ENCODE results near the gene ENPP1. TPM values are rescaled to one million over a fixed set of nuclear protein-coding genes. Genes with fewer than 3 reads are reported as not detected.

ENPP1 gene
- total and polyA plus RNA-seq, 2 donors (not counting 1 experiment from before 2014, with no cell fraction given): 48.6 to 85.4 TPM

- H2AFZ ChIP-seq (ENCODE audit: low read length): no peak overlapping the region
- DNase-seq (ENCODE audit: low read depth in 2 of 2): no peak
- no peak for TF ChIP-seq EZH2 (IDR thresholded peaks at IDR 0.05; ENCODE audit: low read length, missing control alignments)
- TF ChIP-seq CTCF (conservative IDR thresholded peaks at IDR 0.05 in 1 of 2, IDR thresholded peaks at IDR 0.05 in 1 of 2; ENCODE audit: low read depth in 1 of 2, low read length in 2 of 2): no peak
These were observed 12.5 kb upstream of the ENPP1 start for GRCh38 chr6:131795366-131795765.

GRCh38 chr6:131802347-131802746 is 5.5 kb upstream of the ENPP1 start:
- H3K4me3 ChIP-seq (replicated peaks in 1 of 4; ENCODE audit: control extremely low read depth in 1 of 4, insufficient read depth in 1 of 4, low read depth in 3 of 4, low read length in 4 of 4): no peak overlapping the region
- H3K36me3 ChIP-seq (ENCODE audit: control insufficient read depth, insufficient read depth, low read length): no peaks in the 10 kb centered on the region
- H3K27ac ChIP-seq (ENCODE audit: insufficient read depth, low read length): no peak overlapping the region
- DNase-seq (ENCODE audit: low read depth in 2 of 2): no peak
- no peak overlapping the region for H3K4me2 ChIP-seq (ENCODE audit: extremely low read depth, insufficient read depth, low read length)
- H2AFZ ChIP-seq (ENCODE audit: low read length): no peak overlapping the region
- no peak for TF ChIP-seq CTCF (conservative IDR thresholded peaks at IDR 0.05 in 1 of 2, IDR thresholded peaks at IDR 0.05 in 1 of 2; ENCODE audit: low read depth in 1 of 2, low read length in 2 of 2)
- no peak for TF ChIP-seq EZH2 (IDR thresholded peaks at IDR 0.05; ENCODE audit: low read length, missing control alignments)
- H3K79me2 ChIP-seq (ENCODE audit: control insufficient read depth, insufficient read depth, low read length): no peaks in the 10 kb centered on the region
- H3K27me3 ChIP-seq (ENCODE audit: control insufficient read depth, insufficient read depth, low read length): no peaks in the 10 kb centered on the region
- no peaks in the 10 kb centered on the region for H4K20me1 ChIP-seq (ENCODE audit: control insufficient read depth, extremely low read depth, insufficient read depth, low read length)
- H3K9ac ChIP-seq (ENCODE audit: insufficient read depth, low read length): no peak overlapping the region
- no peaks in the 10 kb centered on the region for H3K9me3 ChIP-seq (ENCODE audit: control insufficient read depth, insufficient read depth, low read depth, low read length)
- H3K4me1 ChIP-seq (ENCODE audit: control insufficient read depth, extremely low read depth, insufficient read depth, low read length): no peaks in the 10 kb centered on the region

More at GRCh38 chr6:131795366-131795765, 12.5 kb upstream of the ENPP1 start:
- H3K36me3 ChIP-seq (ENCODE audit: control insufficient read depth, insufficient read depth, low read length): no peaks in the 10 kb centered on the region
- H3K4me1 ChIP-seq (ENCODE audit: control insufficient read depth, extremely low read depth, insufficient read depth, low read length): no peaks in the 10 kb centered on the region
- no peaks in the 10 kb centered on the region for H3K9me3 ChIP-seq (ENCODE audit: control insufficient read depth, insufficient read depth, low read depth, low read length)
- no peaks in the 10 kb centered on the region for H3K79me2 ChIP-seq (ENCODE audit: control insufficient read depth, insufficient read depth, low read length)
- H4K20me1 ChIP-seq (ENCODE audit: control insufficient read depth, extremely low read depth, insufficient read depth, low read length): no peaks in the 10 kb centered on the region
- no peak overlapping the region for H3K27ac ChIP-seq (ENCODE audit: insufficient read depth, low read length)
- H3K4me3 ChIP-seq (replicated peaks in 1 of 4; ENCODE audit: control extremely low read depth in 1 of 4, insufficient read depth in 1 of 4, low read depth in 3 of 4, low read length in 4 of 4): no peak overlapping the region
- H3K9ac ChIP-seq (ENCODE audit: insufficient read depth, low read length): no peak overlapping the region
- no peak overlapping the region for H3K4me2 ChIP-seq (ENCODE audit: extremely low read depth, insufficient read depth, low read length)
- no peaks in the 10 kb centered on the region for H3K27me3 ChIP-seq (ENCODE audit: control insufficient read depth, insufficient read depth, low read length)

- H3K9ac ChIP-seq (ENCODE audit: insufficient read depth, low read length): no peak overlapping the region
- H3K79me2 ChIP-seq (ENCODE audit: control insufficient read depth, insufficient read depth, low read length): no peaks in the 10 kb centered on the region
- H3K27ac ChIP-seq (ENCODE audit: insufficient read depth, low read length): no peak overlapping the region
- H3K4me3 ChIP-seq (replicated peaks in 1 of 4; ENCODE audit: control extremely low read depth in 1 of 4, insufficient read depth in 1 of 4, low read depth in 3 of 4, low read length in 4 of 4): no peak overlapping the region
- no peaks in the 10 kb centered on the region for H3K27me3 ChIP-seq (ENCODE audit: control insufficient read depth, insufficient read depth, low read length)
- H3K9me3 ChIP-seq (ENCODE audit: control insufficient read depth, insufficient read depth, low read depth, low read length): no peaks in the 10 kb centered on the region
- no peak for DNase-seq (ENCODE audit: low read depth in 2 of 2)
- H2AFZ ChIP-seq (ENCODE audit: low read length): no peak overlapping the region
- no peaks in the 10 kb centered on the region for H4K20me1 ChIP-seq (ENCODE audit: control insufficient read depth, extremely low read depth, insufficient read depth, low read length)
- H3K4me2 ChIP-seq (ENCODE audit: extremely low read depth, insufficient read depth, low read length): no peak overlapping the region
- TF ChIP-seq EZH2 (IDR thresholded peaks at IDR 0.05; ENCODE audit: low read length, missing control alignments): no peak
- TF ChIP-seq CTCF (conservative IDR thresholded peaks at IDR 0.05 in 1 of 2, IDR thresholded peaks at IDR 0.05 in 1 of 2; ENCODE audit: low read depth in 1 of 2, low read length in 2 of 2): no peak
- H3K36me3 ChIP-seq (ENCODE audit: control insufficient read depth, insufficient read depth, low read length): no peaks in the 10 kb centered on the region
- H3K4me1 ChIP-seq (ENCODE audit: control insufficient read depth, extremely low read depth, insufficient read depth, low read length): no peaks in the 10 kb centered on the region
These were observed 4.6 kb upstream of the ENPP1 start for GRCh38 chr6:131803007-131803769.
